Dendritic cell treated with granulocyte-macrophage colony-stimulating factor and Interleukin-4, amounts not matched to agents 40 ng/mL and 50 ng/mL, for 4 days (primary cell): ENCODE data around the gene TMC8.
"Not testable (repeated sequence)": the region's sequence is repeated elsewhere in the genome, so short reads cannot be mapped to it uniquely, and the experiment has no call there.

Experiments used
- H3K27ac Mint-ChIP-seq: one replicate; pipeline ENCODE4 v1.8.0; 2022; ENCODE audit warnings: mild to moderate bottlenecking, mixed read lengths
- H3K27me3 Mint-ChIP-seq: one replicate; pipeline ENCODE4 v1.8.0; 2022; ENCODE audit warnings: mild to moderate bottlenecking, mixed read lengths
- H3K36me3 Mint-ChIP-seq: one replicate; pipeline ENCODE4 v1.8.0; 2022; ENCODE audit warnings: low read depth, mixed read lengths
- H3K4me1 Mint-ChIP-seq: one replicate; pipeline ENCODE4 v1.8.0; 2022; ENCODE audit warnings: low read depth, mixed read lengths
- H3K4me3 Mint-ChIP-seq: one replicate; pipeline ENCODE4 v1.8.0; 2022; ENCODE audit warnings: mild to moderate bottlenecking, moderate library complexity, mixed read lengths
- H3K9me3 Mint-ChIP-seq: one replicate; pipeline ENCODE4 v1.8.0; 2022; ENCODE audit warnings: mixed read lengths
- intact Hi-C: fragments of 100-400 bp; cut with micrococcal nuclease; formaldehyde crosslinking; loops from one replicate; pipeline ENCODE4 v1.15.0; 2022

Gene TMC8

DNA sequence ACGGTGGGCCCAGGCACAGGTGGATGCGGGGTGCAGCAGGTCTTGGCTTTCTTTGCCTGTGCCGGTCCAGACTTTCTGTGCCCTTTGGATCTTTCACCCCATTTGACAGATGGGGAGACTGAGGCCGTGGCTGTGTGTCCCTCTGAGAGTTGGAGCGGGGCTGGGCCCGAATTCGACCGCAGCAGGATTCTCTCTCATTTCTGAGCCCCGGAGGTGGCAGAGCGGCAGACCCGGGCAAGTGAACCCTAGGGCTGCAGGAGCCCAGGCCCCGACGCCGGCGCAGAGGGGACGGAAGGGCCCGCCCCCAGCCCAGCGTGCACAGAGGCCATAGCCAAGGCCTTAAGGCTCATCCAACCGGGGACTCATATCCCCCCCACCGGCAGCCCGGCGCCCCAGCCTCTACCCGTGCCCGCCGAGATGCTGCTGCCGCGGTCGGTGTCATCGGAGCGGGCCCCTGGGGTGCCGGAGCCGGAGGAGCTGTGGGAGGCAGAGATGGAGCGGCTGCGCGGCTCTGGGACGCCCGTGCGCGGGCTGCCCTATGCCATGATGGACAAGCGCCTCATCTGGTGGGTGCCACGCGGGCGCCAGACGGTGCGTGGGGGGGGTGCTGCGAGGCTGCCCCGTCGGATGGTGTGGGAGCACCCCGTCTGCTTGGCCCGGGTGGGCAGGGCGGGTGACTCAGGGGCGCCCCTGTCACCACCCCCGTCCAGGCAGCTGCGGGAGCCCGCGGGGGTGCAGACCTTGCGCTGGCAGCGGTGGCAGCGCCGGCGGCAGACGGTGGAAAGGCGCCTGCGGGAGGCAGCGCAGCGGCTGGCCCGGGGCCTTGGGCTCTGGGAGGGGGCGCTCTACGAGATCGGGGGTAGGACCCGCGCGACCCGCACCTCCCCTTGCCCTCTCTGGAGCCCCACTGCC is 857 bp downstream of the TMC8 start:
- intact Hi-C loops, result loop anchor here (5.0 kb wide), 1 partner anchor 41 kb away; no protein-coding TSS in a partner anchor
- Mint-ChIP-seq H3K9me3 (no peaks in the 10 kb centered on the region), H3K4me3 (peak overlapping the region; percentile 84), H3K27me3 (peaks cover 3% of the 10 kb centered on the region), H3K36me3 (peaks cover 73% of the 10 kb centered on the region), H3K27ac (peak overlapping the region; percentile 93), H3K4me1 (peaks cover 83% of the 10 kb centered on the region)

DNA sequence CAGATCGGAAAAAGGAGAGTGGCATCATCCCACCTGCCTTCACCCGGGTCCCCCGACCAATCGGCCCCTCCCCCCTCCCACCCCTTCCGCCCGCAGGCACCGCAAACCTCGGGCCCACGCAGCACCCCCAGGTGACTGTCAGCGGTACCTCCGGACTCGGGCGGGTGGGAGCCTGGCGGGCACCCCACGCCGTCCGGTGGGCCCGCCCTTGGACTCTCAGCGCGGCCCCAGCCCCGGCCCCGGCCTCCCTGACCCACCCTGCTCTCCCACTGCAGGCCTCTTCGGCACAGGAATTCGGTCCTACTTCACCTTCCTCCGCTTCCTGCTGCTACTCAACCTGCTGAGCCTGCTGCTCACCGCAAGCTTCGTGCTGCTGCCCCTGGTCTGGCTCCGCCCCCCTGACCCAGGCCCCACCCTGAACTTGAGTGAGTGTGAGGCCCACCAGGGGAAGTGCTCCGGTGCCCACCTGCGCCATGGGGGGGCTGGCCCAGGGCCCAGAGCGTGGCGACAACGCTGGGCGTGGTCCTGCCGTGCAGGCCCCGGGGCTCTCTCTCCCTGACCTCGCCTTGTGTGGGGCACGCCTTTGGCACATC is 1.6 kb downstream of the TMC8 start:
- Mint-ChIP-seq H3K4me1 (peaks cover 81% of the 10 kb centered on the region), H3K27ac (peak overlapping the region; percentile 80), H3K4me3 (peak overlapping the region; percentile 74), H3K9me3 (no peaks in the 10 kb centered on the region), H3K36me3 (peaks cover 73% of the 10 kb centered on the region), H3K27me3 (peaks cover 3% of the 10 kb centered on the region)
- intact Hi-C loops, result loop anchor here (5.0 kb wide), 1 partner anchor 40 kb away; no protein-coding TSS in a partner anchor

DNA sequence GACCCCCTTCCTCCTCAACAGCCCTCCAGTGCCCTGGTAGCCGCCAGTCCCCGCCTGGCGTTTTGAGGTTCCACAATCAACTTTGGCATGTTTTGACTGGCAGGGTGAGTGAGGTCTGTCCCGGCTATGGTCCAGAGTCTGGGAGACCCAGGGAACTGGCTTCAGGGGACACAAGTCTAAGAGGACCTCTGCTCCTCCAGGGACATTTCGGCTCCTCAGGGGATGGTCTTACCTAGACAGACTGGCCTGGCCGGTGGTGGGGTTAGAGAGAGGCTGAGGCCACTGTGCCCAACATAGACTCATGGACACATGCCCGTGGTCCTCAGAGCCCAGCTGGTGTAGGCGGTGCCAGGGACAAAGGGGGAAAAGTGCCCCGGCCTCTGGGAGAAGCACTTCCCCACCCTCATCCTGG is 2.2 kb downstream of the TMC8 start:
- Mint-ChIP-seq H3K4me1 (peaks cover 81% of the 10 kb centered on the region), H3K9me3 (no peaks in the 10 kb centered on the region), H3K4me3 (peak overlapping the region; percentile 74), H3K27ac (peak overlapping the region; percentile 80), H3K27me3 (peaks cover 3% of the 10 kb centered on the region), H3K36me3 (peaks cover 71% of the 10 kb centered on the region)
- intact Hi-C loops, result loop anchor here (5.0 kb wide), 1 partner anchor 40 kb away; no protein-coding TSS in a partner anchor

GRCh38 chr17:78133179-78133951 is 2.8 kb downstream of the TMC8 start:
- intact Hi-C loops, result loop anchor here (5.0 kb wide), 1 partner anchor 39 kb away; no protein-coding TSS in a partner anchor
- H3K27ac Mint-ChIP-seq, result peak overlapping the region; percentile 80
- peaks cover 85% of the 10 kb centered on the region for H3K4me1 Mint-ChIP-seq
- peaks cover 3% of the 10 kb centered on the region for H3K27me3 Mint-ChIP-seq
- H3K4me3 Mint-ChIP-seq, result no peak overlapping the region
- no peaks in the 10 kb centered on the region for H3K9me3 Mint-ChIP-seq
- peaks cover 69% of the 10 kb centered on the region for H3K36me3 Mint-ChIP-seq

- intact Hi-C loops, result loop anchor here (5.0 kb wide), 1 partner anchor 38 kb away; no protein-coding TSS in a partner anchor
- peaks cover 72% of the 10 kb centered on the region for H3K36me3 Mint-ChIP-seq
- no peaks in the 10 kb centered on the region for H3K9me3 Mint-ChIP-seq
- H3K4me3 Mint-ChIP-seq, result no peak overlapping the region
- H3K4me1 Mint-ChIP-seq, result peaks cover 87% of the 10 kb centered on the region
- H3K27me3 Mint-ChIP-seq, result peaks cover 3% of the 10 kb centered on the region
- H3K27ac Mint-ChIP-seq, result peak overlapping the region; percentile 80
Observed at GRCh38 chr17:78133971-78134898, 3.7 kb downstream of the TMC8 start.

DNA sequence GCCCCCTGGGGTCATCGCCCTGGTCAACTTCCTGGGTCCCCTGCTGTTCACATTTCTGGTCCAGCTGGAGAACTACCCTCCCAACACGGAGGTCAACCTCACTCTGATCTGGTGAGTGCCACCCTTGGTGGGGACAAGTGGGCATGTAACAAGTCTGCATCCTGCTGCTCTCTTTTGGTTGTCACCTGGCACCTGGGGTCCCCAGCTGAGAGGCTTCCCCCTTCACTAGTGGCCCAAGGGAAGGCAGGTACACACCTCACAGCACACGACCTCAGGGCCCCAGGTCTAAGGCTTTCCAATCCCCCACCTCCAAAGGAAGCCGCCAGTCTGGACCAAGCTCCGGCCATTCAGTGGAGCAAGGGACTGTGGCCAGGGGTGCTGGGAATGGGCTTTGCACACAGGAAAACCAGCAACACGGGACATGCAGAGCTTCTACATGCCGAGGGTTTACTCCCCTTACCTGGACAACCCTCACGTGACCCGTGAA is 4.4 kb downstream of the TMC8 start:
- peaks cover 74% of the 10 kb centered on the region for H3K36me3 Mint-ChIP-seq
- H3K4me3 Mint-ChIP-seq, result no peak overlapping the region
- H3K27me3 Mint-ChIP-seq, result peaks cover 3% of the 10 kb centered on the region
- peak overlapping the region; percentile 22 for H3K27ac Mint-ChIP-seq
- H3K9me3 Mint-ChIP-seq, result no peaks in the 10 kb centered on the region
- H3K4me1 Mint-ChIP-seq, result peaks cover 87% of the 10 kb centered on the region
- intact Hi-C loops, result loop anchor here (5.0 kb wide), 1 partner anchor 37 kb away; no protein-coding TSS in a partner anchor

- H3K4me3 Mint-ChIP-seq, result no peak overlapping the region
- H3K36me3 Mint-ChIP-seq, result peaks cover 69% of the 10 kb centered on the region
- H3K4me1 Mint-ChIP-seq, result peaks cover 86% of the 10 kb centered on the region
- H3K9me3 Mint-ChIP-seq, result no peaks in the 10 kb centered on the region
- H3K27me3 Mint-ChIP-seq, result peaks cover 3% of the 10 kb centered on the region
- H3K27ac Mint-ChIP-seq, result peak overlapping the region; percentile 22
- intact Hi-C loops, result no loop called here
Observed at GRCh38 chr17:78135858-78136500, 5.4 kb downstream of the TMC8 start.

GRCh38 chr17:78137392-78138203 is 7.0 kb downstream of the TMC8 start:
- H3K9me3 Mint-ChIP-seq, result no peaks in the 10 kb centered on the region
- peaks cover 75% of the 10 kb centered on the region for H3K36me3 Mint-ChIP-seq
- H3K27ac Mint-ChIP-seq, result peak overlapping the region; percentile 51
- intact Hi-C loops, result no loop called here
- H3K4me1 Mint-ChIP-seq, result peaks cover 89% of the 10 kb centered on the region
- no peak overlapping the region for H3K4me3 Mint-ChIP-seq
- no peaks in the 10 kb centered on the region for H3K27me3 Mint-ChIP-seq

GRCh38 chr17:78138204-78139060 is 7.9 kb downstream of the TMC8 start:
- Mint-ChIP-seq H3K36me3 (peaks cover 70% of the 10 kb centered on the region), H3K27me3 (no peaks in the 10 kb centered on the region), H3K27ac (peak overlapping the region; percentile 88), H3K4me1 (peaks cover 89% of the 10 kb centered on the region), H3K9me3 (no peaks in the 10 kb centered on the region), H3K4me3 (peak overlapping the region; percentile 4)
- intact Hi-C loops, result no loop called here

GRCh38 chr17:78139861-78140168 is 9.2 kb downstream of the TMC8 start:
- H3K4me1 Mint-ChIP-seq, result peaks cover 92% of the 10 kb centered on the region
- intact Hi-C loops, result not testable (repeated sequence)
- H3K4me3 Mint-ChIP-seq, result peak overlapping the region; percentile 60

More at GRCh38 chr17:78139861-78140168, 9.2 kb downstream of the TMC8 start:
- not testable (repeated sequence) for H3K9me3 Mint-ChIP-seq, H3K27me3 Mint-ChIP-seq
- peaks cover 57% of the 10 kb centered on the region for H3K36me3 Mint-ChIP-seq
- peak overlapping the region; percentile 88 for H3K27ac Mint-ChIP-seq
